Ascending aorta (tissue), 2 donors: ENCODE data around the gene APCDD1. TPM values are rescaled to one million over a fixed set of nuclear protein-coding genes. Genes with fewer than 3 reads are reported as not detected.

ENCODE experiments used
- DNase-seq, 2 donors: peaks; one replicate each; pipeline ENCODE4 v3.0.0-alpha.2; 2019; ENCODE audit warnings: low spot score in 2 of 2
- H3K27ac ChIP-seq, 2 donors: fragments of 200-600 bp; sonication (generic); one replicate each; pipeline ENCODE4 v1.5.1; 2016 to 2017; ENCODE audit warnings: mild to moderate bottlenecking in 1 of 2
- H3K27me3 ChIP-seq: fragments of 200-600 bp; sonication (generic); one replicate; pipeline ENCODE4 v1.5.1; 2017
- H3K36me3 ChIP-seq, 2 donors: fragments of 200-600 bp; sonication (generic); one replicate each; pipeline ENCODE4 v1.5.1; 2016
- H3K4me1 ChIP-seq, 2 donors: fragments of 200-600 bp; sonication (generic); one replicate each; pipeline ENCODE4 v1.5.1; 2016 to 2017; ENCODE audit warnings: mild to moderate bottlenecking in 1 of 2
- H3K4me3 ChIP-seq, 2 donors: fragments of 200-600 bp; sonication (generic); one replicate each; pipeline ENCODE4 v1.5.1; 2016 to 2017; ENCODE audit warnings: mild to moderate bottlenecking in 1 of 2
- H3K9me3 ChIP-seq, 2 donors: fragments of 200-600 bp; sonication (generic); one replicate each; pipeline ENCODE4 v1.5.1; 2016
- CTCF ChIP-seq, 3 experiments: fragments of 200-600 bp in 2 of 3; fragments of 450-650 bp in 1 of 3; sonication (generic) in 2 of 3; IDR thresholded peaks; one replicate each; pipeline ENCODE4 v1.5.1; 2016 to 2019; ENCODE audit warnings: antibody characterized with exemption in 3 of 3, mild to moderate bottlenecking in 1 of 3, moderate library complexity in 1 of 3
- intact Hi-C: fragments of 100-400 bp; cut with DNase I; formaldehyde crosslinking; loops from one replicate; pipeline ENCODE4 v1.15.1; 2023
- total RNA-seq: library from RNA; depleted of rRNA; stranded (reverse); fragments of >200 nt; gene quantifications from one replicate; pipeline ENCODE4 v1.1.0, GENCODE V29; 2016

Gene APCDD1
- total RNA-seq, 1 donor from 2014 or later = 77.0 TPM

GRCh38 chr18:10410472-10411308, 43.7 kb upstream of the APCDD1 start:
- intact Hi-C loops = loop anchor here (5.0 kb wide), 1 partner anchor 33 kb away; no protein-coding TSS in a partner anchor
- H3K27me3 ChIP-seq = no peaks in the 10 kb centered on the region
- no peak overlapping the region for H3K4me3 ChIP-seq
- H3K4me1 ChIP-seq = no peaks in the 10 kb centered on the region
- DNase-seq = no peak
- H3K27ac ChIP-seq = no peak overlapping the region
- H3K36me3 ChIP-seq = no peaks in the 10 kb centered on the region
- H3K9me3 ChIP-seq = no peaks in the 10 kb centered on the region
- no peak for TF ChIP-seq CTCF (IDR thresholded peaks at IDR 0.05)

- TF ChIP-seq CTCF (IDR thresholded peaks at IDR 0.05) = no peak
- Histone ChIP-seq H3K27me3 (no peaks in the 10 kb centered on the region), H3K36me3 (no peaks in the 10 kb centered on the region), H3K9me3 (no peaks in the 10 kb centered on the region), H3K27ac (no peak overlapping the region), H3K4me3 (no peak overlapping the region), H3K4me1 (no peaks in the 10 kb centered on the region)
- DNase-seq = no peak
- intact Hi-C loops = loop anchor here (5.0 kb wide), 1 partner anchor 36 kb away; no protein-coding TSS in a partner anchor
Measured at GRCh38 chr18:10412933-10413332, 41.5 kb upstream of the APCDD1 start.

- TF ChIP-seq CTCF (IDR thresholded peaks at IDR 0.05) = no peak
- no peak overlapping the region for H3K27ac ChIP-seq
- intact Hi-C loops = loop anchor here (5.0 kb wide), 1 partner anchor 36 kb away; no protein-coding TSS in a partner anchor
- no peaks in the 10 kb centered on the region for H3K27me3 ChIP-seq
- H3K36me3 ChIP-seq = no peaks in the 10 kb centered on the region
- H3K9me3 ChIP-seq = no peaks in the 10 kb centered on the region
- no peak overlapping the region for H3K4me3 ChIP-seq
- no peaks in the 10 kb centered on the region for H3K4me1 ChIP-seq
- no peak for DNase-seq
Measured at GRCh38 chr18:10413722-10414121, 40.7 kb upstream of the APCDD1 start.

GRCh38 chr18:10414293-10414842, 40.1 kb upstream of the APCDD1 start:
- Histone ChIP-seq H3K36me3 (no peaks in the 10 kb centered on the region), H3K27ac (no peak overlapping the region), H3K4me1 (no peaks in the 10 kb centered on the region), H3K9me3 (no peaks in the 10 kb centered on the region), H3K4me3 (no peak overlapping the region), H3K27me3 (no peaks in the 10 kb centered on the region)
- TF ChIP-seq CTCF (IDR thresholded peaks at IDR 0.05) = no peak
- DNase-seq = no peak
- intact Hi-C loops = loop anchor here (5.0 kb wide), 1 partner anchor 37 kb away; no protein-coding TSS in a partner anchor

GRCh38 chr18:10416065-10416464, 38.4 kb upstream of the APCDD1 start:
- no peak overlapping the region for H3K4me3 ChIP-seq
- no peak for DNase-seq
- TF ChIP-seq CTCF (IDR thresholded peaks at IDR 0.05) = no peak
- H3K36me3 ChIP-seq = no peaks in the 10 kb centered on the region
- no peak overlapping the region for H3K27ac ChIP-seq
- intact Hi-C loops = no loop called here
- H3K9me3 ChIP-seq = no peaks in the 10 kb centered on the region
- no peaks in the 10 kb centered on the region for H3K27me3 ChIP-seq
- no peaks in the 10 kb centered on the region for H3K4me1 ChIP-seq
